H1 (cell line): ENCODE measurements around the gene IRF5. TPM values are rescaled to one million over a fixed set of nuclear protein-coding genes. Genes with fewer than 3 reads are reported as not detected.
A peak's percentile ranks its signal among the peaks of the same experiment; 100 is the strongest.

Experiments
- CTCF ChIA-PET: fragments of 300-600 bp; sonication (Branson Sonifier 250); formaldehyde crosslinking; loops from one replicate; lab custom pipeline; 2021; ENCODE audit not compliant: partially characterized antibody; lab: Charles Lee
- POLR2A ChIA-PET: fragments of 300-600 bp; sonication (Branson Sonifier 250); formaldehyde crosslinking; loops from one replicate; lab custom pipeline; 2021; ENCODE audit warnings: inconsistent platforms; ENCODE audit not compliant: partially characterized antibody; lab: Charles Lee
- DNase-seq, 2 experiments: peaks; one replicate each; pipeline versions ENCODE4 v3.0.0 to v3.0.0-alpha.2; 2010 to 2022; ENCODE audit warnings: low spot score in 2 of 2, low read depth in 1 of 2, mixed read lengths in 1 of 2
- FAIRE-seq: peaks from 2 replicates; lab custom pipeline; 2011; peaks lifted over from hg19 to GRCh38; lab: Jason Lieb, UNC
- H2AFZ ChIP-seq: 2 replicates; pipeline ENCODE4 v1.8.1; 2012; ENCODE audit warnings: low read length, inconsistent platforms
- H2AK5ac ChIP-seq: 2 replicates; pipeline ENCODE4 v1.6.1; 2013; ENCODE audit warnings: low read depth, low read length
- H2BK120ac ChIP-seq: replicated peaks from 2 replicates; pipeline ENCODE3; 2013; ENCODE audit warnings: low read depth, low read length, inconsistent platforms
- H2BK12ac ChIP-seq: 2 replicates; pipeline ENCODE4 v1.6.1; 2013; ENCODE audit warnings: low read depth, low read length
- H2BK15ac ChIP-seq: 2 replicates; pipeline ENCODE4 v1.6.1; 2013; ENCODE audit warnings: low read length
- H2BK20ac ChIP-seq: 2 replicates; pipeline ENCODE4 v1.6.1; 2013; ENCODE audit warnings: low read length
- H2BK5ac ChIP-seq: 2 replicates; pipeline ENCODE4 v1.6.1; 2013; ENCODE audit warnings: low read depth, low read length
- H3K14ac ChIP-seq: 2 replicates; pipeline ENCODE4 v1.6.1; 2013; ENCODE audit warnings: inconsistent platforms; ENCODE audit not compliant: insufficient read length
- H3K18ac ChIP-seq: 2 replicates; pipeline ENCODE4 v1.6.1; 2013; ENCODE audit warnings: low read length; ENCODE audit errors: extremely low read depth
- H3K23ac ChIP-seq: 2 replicates; pipeline ENCODE4 v1.6.1; 2013; ENCODE audit warnings: inconsistent platforms; ENCODE audit not compliant: insufficient read length
- H3K23me2 ChIP-seq: 2 replicates; pipeline ENCODE4 v1.6.1; 2013; ENCODE audit warnings: low read depth, low read length
- H3K27ac ChIP-seq: 2 replicates; pipeline ENCODE4 v1.6.1; 2011; ENCODE audit warnings: low read depth, low read length, inconsistent platforms
- H3K27me3 ChIP-seq, 4 experiments: replicated peaks in 1 of 4; 1 replicate in 1 of 4; 2 replicates in 3 of 4; pipeline versions ENCODE4 v1.6.1 to v1.8.1; 2011 to 2013; ENCODE audit warnings: low read length in 3 of 4, mild to moderate bottlenecking in 3 of 4, inconsistent platforms in 2 of 4, mixed read lengths in 2 of 4, moderate library complexity in 1 of 4; ENCODE audit not compliant: control insufficient read depth in 3 of 4, insufficient read depth in 3 of 4; ENCODE audit errors: extremely low read depth in 1 of 4
- H3K36me3 ChIP-seq, 4 experiments: 2 replicates each; pipeline versions ENCODE4 v1.6.1 to v1.8.1; 2011 to 2013; ENCODE audit warnings: mild to moderate bottlenecking in 4 of 4, low read length in 3 of 4, moderate library complexity in 2 of 4, control low read depth in 1 of 4, inconsistent platforms in 1 of 4; ENCODE audit not compliant: insufficient read depth in 4 of 4, control insufficient read depth in 2 of 4
- H3K4ac ChIP-seq: replicated peaks from 2 replicates; pipeline ENCODE3; 2013; ENCODE audit warnings: low read length, low read depth, mixed read lengths, inconsistent platforms; ENCODE audit not compliant: insufficient read length
- H3K4me1 ChIP-seq, 4 experiments: replicated peaks in 1 of 4; 1 replicate in 1 of 4; 2 replicates in 3 of 4; pipeline versions ENCODE4 v1.6.1 to v1.8.1; 2011 to 2013; ENCODE audit warnings: low read length in 3 of 4, inconsistent platforms in 2 of 4, mixed read lengths in 1 of 4; ENCODE audit not compliant: insufficient read depth in 4 of 4, control insufficient read depth in 3 of 4
- H3K4me2 ChIP-seq, 2 experiments: 2 replicates each; pipeline versions ENCODE4 v1.6.1 to v1.8.1; 2011 to 2013; ENCODE audit warnings: low read depth in 2 of 2, low read length in 2 of 2, control low read depth in 1 of 2, inconsistent platforms in 1 of 2, mild to moderate bottlenecking in 1 of 2; ENCODE audit not compliant: insufficient read depth in 1 of 2
- H3K4me3 ChIP-seq, 4 experiments: fragments of 200-600, 300-600 bp in 1 of 4; sonication (generic), shearing (Covaris generic), sonication (Bioruptor Twin) in 1 of 4; 2 replicates each; pipeline versions ENCODE4 v1.5.1 to v1.8.1; 2011 to 2016; ENCODE audit warnings: low read length in 4 of 4, low read depth in 3 of 4, control low read depth in 2 of 4, inconsistent platforms in 2 of 4, mild to moderate bottlenecking in 2 of 4, mixed read lengths in 1 of 4, moderate library complexity in 1 of 4; ENCODE audit not compliant: insufficient read depth in 2 of 4; ENCODE audit errors: extremely low read depth in 1 of 4
- H3K56ac ChIP-seq: replicated peaks from 2 replicates; pipeline ENCODE3; 2013; ENCODE audit warnings: low read depth, mild to moderate bottlenecking, mixed read lengths, low read length, inconsistent platforms; ENCODE audit not compliant: insufficient read length
- H3K79me1 ChIP-seq: 2 replicates; pipeline ENCODE4 v1.6.1; 2013; ENCODE audit warnings: low read depth, low read length, control low read depth
- H3K79me2 ChIP-seq, 2 experiments: 2 replicates each; pipeline versions ENCODE4 v1.6.1 to v1.8.1; 2012 to 2013; ENCODE audit warnings: low read length in 2 of 2, mild to moderate bottlenecking in 2 of 2, inconsistent platforms in 1 of 2; ENCODE audit not compliant: insufficient read depth in 2 of 2, control insufficient read depth in 1 of 2
- H3K9ac ChIP-seq, 4 experiments: replicated peaks in 1 of 4; 1 replicate in 1 of 4; 2 replicates in 3 of 4; pipeline versions ENCODE4 v1.6.1 to v1.8.1; 2011 to 2013; ENCODE audit warnings: low read depth in 3 of 4, low read length in 3 of 4, control low read depth in 2 of 4, mild to moderate bottlenecking in 2 of 4, moderate library complexity in 2 of 4, inconsistent platforms in 1 of 4; ENCODE audit errors: extremely low read depth in 1 of 4
- H3K9me3 ChIP-seq, 2 experiments: 2 replicates each; pipeline versions ENCODE4 v1.6.1 to v1.8.1; 2012 to 2013; ENCODE audit warnings: mild to moderate bottlenecking in 2 of 2, moderate library complexity in 2 of 2, control low read depth in 1 of 2, inconsistent platforms in 1 of 2, low read depth in 1 of 2, low read length in 1 of 2, mixed read lengths in 1 of 2; ENCODE audit not compliant: insufficient read depth in 2 of 2
- H4K20me1 ChIP-seq, 2 experiments: replicated peaks in 1 of 2; 2 replicates each; pipeline versions ENCODE3 to v1.8.1; 2011 to 2013; ENCODE audit warnings: inconsistent platforms in 2 of 2, low read length in 2 of 2, mild to moderate bottlenecking in 1 of 2; ENCODE audit not compliant: insufficient read depth in 2 of 2, control insufficient read depth in 1 of 2
- H4K5ac ChIP-seq: 2 replicates; pipeline ENCODE4 v1.6.1; 2013; ENCODE audit warnings: low read length, low read depth, mixed read lengths, inconsistent platforms; ENCODE audit not compliant: insufficient read length
- H4K8ac ChIP-seq: 2 replicates; pipeline ENCODE4 v1.8.0; 2013; ENCODE audit warnings: mild to moderate bottlenecking, moderate library complexity, low read length, inconsistent platforms; ENCODE audit not compliant: insufficient read depth; ENCODE audit errors: extremely low read depth
- H4K91ac ChIP-seq: replicated peaks from 2 replicates; pipeline ENCODE3; 2013; ENCODE audit warnings: low read length, mixed read lengths, inconsistent platforms; ENCODE audit not compliant: insufficient read length
- CEBPB ChIP-seq: IDR thresholded peaks from 2 replicates; pipeline ENCODE4 v1.6.1; 2012; ENCODE audit warnings: low read depth, low read length
- CREB1 ChIP-seq: IDR thresholded peaks from 2 replicates; pipeline ENCODE4 v1.6.1; 2012; ENCODE audit warnings: inconsistent platforms
- KDM4A ChIP-seq: IDR thresholded peaks from one replicate; pipeline ENCODE4 v1.7.1; 2012; ENCODE audit warnings: low read depth, mild to moderate bottlenecking, moderate library complexity, low read length, inconsistent platforms; ENCODE audit not compliant: severe bottlenecking
- WGBS, 2 experiments: shearing (Covaris generic) in 1 of 2; methylation state at CpG; one replicate each; pipeline versions ENCODE4 v1.1.6 to v1.1.7; 2013 to 2015; ENCODE audit warnings: low lambda C conversion rate in 2 of 2, mixed read lengths in 2 of 2, inconsistent platforms in 1 of 2, low coverage in 1 of 2, missing lambda C conversion rate in 1 of 2; ENCODE audit not compliant: insufficient replicate concordance in 2 of 2, insufficient coverage in 1 of 2, insufficient read length in 1 of 2; ENCODE audit errors: extremely low coverage in 1 of 2, missing lambda C conversion rate in 1 of 2; 5-methylcytosine and 5-hydroxymethylcytosine counted together
- polyA plus RNA-seq, 7 experiments: library from polyadenylated mRNA; depleted of rRNA in 3 of 7; stranded (reverse) in 5 of 7; unstranded in 2 of 7; fragments of >200 nt in 5 of 7; fragments of 200-250 nt in 2 of 7; gene quantifications; 1 replicate in 5 of 7; 2 replicates in 1 of 7; 4 replicates in 1 of 7; pipeline versions ENCODE4 v1.2.1 to v1.2.3, GENCODE V29; 2011 to 2013; ENCODE audit warnings: missing spikeins in 2 of 7, mixed read lengths in 2 of 7
- total RNA-seq: library from RNA; stranded (reverse); fragmentation: NEBNext Ultra II Directional; extraction: Animal tissue kit (Norgen Biotek cat#: 25700); gene quantifications from 2 replicates; pipeline ENCODE4 v1.2.1, GENCODE V29; 2021
- TF ChIP-seq, protein P1 (sequence below): IDR thresholded peaks from 2 replicates; pipeline ENCODE4 v1.6.1; 2011; ENCODE audit warnings: low read length, improper control_type of control experiment

Gene IRF5
- total and polyA plus RNA-seq, 2 of the 8 experiments (the other 6 are each of a cell fraction or from before 2014, with no cell fraction given) = 0.28 to 1.1 TPM

DNA sequence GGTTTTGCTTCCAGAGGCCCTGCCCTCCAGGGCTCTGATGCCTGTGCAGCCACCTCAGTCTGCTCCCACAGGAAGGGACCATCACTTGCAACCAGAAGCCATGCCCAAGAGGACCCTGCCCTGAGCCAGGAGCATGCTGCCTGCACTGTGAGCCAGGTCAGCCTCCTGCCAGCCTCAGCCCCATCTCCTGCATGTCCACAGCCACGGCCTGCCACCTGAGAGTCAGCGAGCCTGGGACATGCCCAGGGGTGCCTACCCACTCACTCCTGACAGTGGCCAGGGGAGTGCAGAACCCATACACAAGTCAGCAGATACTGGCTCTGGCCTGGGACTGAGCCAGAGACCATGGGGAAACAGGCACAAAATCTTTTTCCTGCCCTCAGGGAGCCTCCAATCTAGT lies 20.6 kb upstream of the IRF5 start:
- no peak overlapping the region for H2AFZ ChIP-seq
- no peak overlapping the region for H3K4me3 ChIP-seq
- no peak overlapping the region for H3K4ac ChIP-seq
- CTCF ChIA-PET = interaction anchor here (0.6 to 2.4 kb wide), 7 partner anchors 9 to 1979 kb away, joined by 3 to 7 read pairs (median 5); no protein-coding TSS in a partner anchor
- no peak overlapping the region for H4K91ac ChIP-seq
- no peak overlapping the region for H3K9ac ChIP-seq
- H3K18ac ChIP-seq = no peak overlapping the region
- no peak overlapping the region for H4K5ac ChIP-seq
- H4K20me1 ChIP-seq = peaks cover 0 to 1% of the 10 kb centered on the region in 2 experiments
- no peaks in the 10 kb centered on the region for H3K36me3 ChIP-seq
- no peak overlapping the region for H2BK12ac ChIP-seq
- H2BK15ac ChIP-seq = no peak overlapping the region
- no peaks in the 10 kb centered on the region for H3K79me2 ChIP-seq
- H3K27ac ChIP-seq = no peak overlapping the region
- H2BK5ac ChIP-seq = no peak overlapping the region
- H3K9me3 ChIP-seq = no peaks in the 10 kb centered on the region
- H3K23ac ChIP-seq = no peak overlapping the region
- H2BK20ac ChIP-seq = no peak overlapping the region
- H3K79me1 ChIP-seq = no peaks in the 10 kb centered on the region
- POLR2A ChIA-PET = no interaction called here
- H3K14ac ChIP-seq = no peak overlapping the region
- TF ChIP-seq, protein P1, sequence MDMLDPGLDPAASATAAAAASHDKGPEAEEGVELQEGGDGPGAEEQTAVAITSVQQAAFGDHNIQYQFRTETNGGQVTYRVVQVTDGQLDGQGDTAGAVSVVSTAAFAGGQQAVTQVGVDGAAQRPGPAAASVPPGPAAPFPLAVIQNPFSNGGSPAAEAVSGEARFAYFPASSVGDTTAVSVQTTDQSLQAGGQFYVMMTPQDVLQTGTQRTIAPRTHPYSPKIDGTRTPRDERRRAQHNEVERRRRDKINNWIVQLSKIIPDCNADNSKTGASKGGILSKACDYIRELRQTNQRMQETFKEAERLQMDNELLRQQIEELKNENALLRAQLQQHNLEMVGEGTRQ = no peak
- TF ChIP-seq CEBPB = no peak
- no peak for TF ChIP-seq KDM4A
- TF ChIP-seq CREB1 = no peak
- TF ChIP-seq, all 59 proteins: peak for 0
- no peak for FAIRE-seq
- 88% methylated on average over 2 of the region's 2 CpGs; no CpG with 5 or more reads in 1 of the 2 experiments for WGBS, 2 experiments
- H2AK5ac ChIP-seq = no peak overlapping the region
- H3K56ac ChIP-seq = no peak overlapping the region
- no peak overlapping the region for H2BK120ac ChIP-seq
- peak in 1 of 2 experiments; percentile 42 for DNase-seq
- peaks cover 27 to 45% (median 37%) of the 10 kb centered on the region in 4 experiments for H3K27me3 ChIP-seq
- peaks cover 5% of the 10 kb centered on the region; the same call in 1 of the 2 replicates for H3K23me2 ChIP-seq
- no peak overlapping the region for H4K8ac ChIP-seq
- H3K4me2 ChIP-seq = no peak overlapping the region; a peak in 1 of 4 replicates
- H3K4me1 ChIP-seq = peaks cover 1 to 20% (median 4%) of the 10 kb centered on the region in 4 experiments; a peak in 5 of 7 replicates
